Endodermal cell (in vitro differentiated cells): Measurements from ENCODE around the gene KCNE2. TPM values are rescaled to one million over a fixed set of nuclear protein-coding genes. Genes with fewer than 3 reads are reported as not detected.
"Not testable (repeated sequence)": the region's sequence is repeated elsewhere in the genome, so short reads cannot be mapped to it uniquely, and the experiment has no call there.

ENCODE experiments used
- DNase-seq: peaks from one replicate; pipeline ENCODE4 v3.0.0-alpha.2; 2017
- H3K27ac ChIP-seq: 2 replicates; pipeline ENCODE4 v1.5.1; 2013; ENCODE audit warnings: mild to moderate bottlenecking, low read depth, low read length, moderate library complexity
- H3K27me3 ChIP-seq: 2 replicates; pipeline ENCODE4 v1.6.1; 2013; ENCODE audit warnings: mild to moderate bottlenecking, low read length, moderate library complexity; ENCODE audit not compliant: insufficient read depth, control insufficient read depth, poor library complexity, severe bottlenecking
- H3K36me3 ChIP-seq: 2 replicates; pipeline ENCODE4 v1.7.0; 2013; ENCODE audit warnings: mild to moderate bottlenecking, low read length, moderate library complexity; ENCODE audit not compliant: control insufficient read depth, insufficient read depth
- H3K4me1 ChIP-seq: one replicate; pipeline ENCODE4 v1.7.0; 2013; ENCODE audit warnings: low read length; ENCODE audit not compliant: control insufficient read depth, insufficient read depth
- H3K4me3 ChIP-seq: 2 replicates; pipeline ENCODE4 v1.5.1; 2013; ENCODE audit warnings: mild to moderate bottlenecking, low read length, moderate library complexity
- H3K9ac ChIP-seq: 2 replicates; pipeline ENCODE4 v1.6.1; 2013; ENCODE audit warnings: mild to moderate bottlenecking, low read length, moderate library complexity; ENCODE audit not compliant: poor library complexity, severe bottlenecking; ENCODE audit errors: extremely low read depth
- H3K9me3 ChIP-seq: 2 replicates; pipeline ENCODE4 v1.6.1; 2013; ENCODE audit warnings: mild to moderate bottlenecking, low read length, moderate library complexity; ENCODE audit not compliant: control insufficient read depth
- H3K27ac Mint-ChIP-seq: 2 replicates; pipeline ENCODE4 v1.8.0; 2020; ENCODE audit warnings: mixed read lengths
- H3K27me3 Mint-ChIP-seq: 2 replicates; pipeline ENCODE4 v1.8.0; 2021; ENCODE audit warnings: mild to moderate bottlenecking, mixed read lengths; ENCODE audit not compliant: insufficient read depth
- H3K36me3 Mint-ChIP-seq: 2 replicates; pipeline ENCODE4 v1.8.0; 2020; ENCODE audit warnings: low read depth, mixed read lengths
- H3K4me1 Mint-ChIP-seq: 2 replicates; pipeline ENCODE4 v1.8.0; 2020; ENCODE audit warnings: mixed read lengths
- H3K4me3 Mint-ChIP-seq: 2 replicates; pipeline ENCODE4 v1.8.0; 2020; ENCODE audit warnings: mild to moderate bottlenecking, moderate library complexity, mixed read lengths
- H3K9me3 Mint-ChIP-seq: 2 replicates; pipeline ENCODE4 v1.8.0; 2020; ENCODE audit warnings: mild to moderate bottlenecking, mixed read lengths
- WGBS, 2 experiments: methylation state at CpG; one replicate each; pipeline versions ENCODE4 v1.1.5 to v1.1.7; 2013; ENCODE audit warnings: missing lambda C conversion rate in 2 of 2, mixed read lengths in 1 of 2; ENCODE audit not compliant: insufficient coverage in 1 of 2, insufficient read length in 1 of 2; 5-methylcytosine and 5-hydroxymethylcytosine counted together
- total RNA-seq, 2 donors: library from RNA; stranded (reverse); fragmentation: NEBNext Ultra II Directional in 1 of 2; extraction: Animal tissue kit (Norgen Biotek cat#: 25700) in 1 of 2; gene quantifications; 2 replicates in 1 of 2; 3 replicates in 1 of 2; pipeline ENCODE4 v1.2.1, GENCODE V29; 2021

The KCNE2 gene
- total RNA-seq, 2 donors from 2014 or later: 0.59 to 3.8 TPM

DNA sequence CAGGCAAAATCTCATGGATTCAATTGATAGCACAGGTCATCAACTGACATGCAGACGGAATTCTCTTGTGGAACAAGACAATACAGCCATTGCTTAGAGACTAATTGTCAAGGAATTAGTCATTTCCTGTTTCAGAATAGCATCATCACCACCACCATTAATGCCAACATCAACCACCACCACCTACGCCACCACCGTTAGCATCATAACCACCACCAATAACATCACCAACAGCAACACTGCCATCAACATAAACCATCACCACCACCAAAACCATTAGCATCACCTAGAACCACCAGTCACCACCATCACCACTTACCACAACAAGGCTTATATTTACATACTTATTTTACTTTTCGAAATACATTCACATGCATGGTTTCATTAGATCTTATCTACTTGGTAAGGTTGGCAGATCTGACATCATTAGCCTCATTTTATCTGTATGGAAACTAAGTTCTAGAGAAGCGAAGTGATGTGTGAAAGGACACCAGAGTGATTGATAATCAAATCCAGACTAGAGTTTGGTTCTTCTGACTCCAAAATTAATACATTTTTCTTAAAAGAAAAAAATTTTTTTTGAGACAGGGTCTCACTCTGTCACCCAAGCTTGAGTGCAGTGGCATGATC lies 53.8 kb downstream of the KCNE2 start:
- not testable (repeated sequence) for H3K4me1 Mint-ChIP-seq, H3K4me1 ChIP-seq, H3K36me3 ChIP-seq, H3K9me3 ChIP-seq, DNase-seq, H3K27me3 Mint-ChIP-seq, H3K4me3 Mint-ChIP-seq, H3K27ac ChIP-seq, H3K4me3 ChIP-seq, H3K27ac Mint-ChIP-seq, H3K9me3 Mint-ChIP-seq, H3K36me3 Mint-ChIP-seq, H3K9ac ChIP-seq, H3K27me3 ChIP-seq
- WGBS, 2 experiments: no CpG with 5 or more reads among the region's 5 CpGs

Other genes starting within 250 kb of the KCNE2 start
- gene SMIM11, start 11.5 kb downstream of the KCNE2 start, total RNA-seq: 10 to 100 TPM in 1 of 2 donors, 1 to 10 TPM in 1; 2.4 to 10.5 TPM
- not detected for gene SMIM34, start 59.9 kb downstream of the KCNE2 start, total RNA-seq
- under 1 TPM in 1 of 2 donors, not detected in 1; 0.24 TPM for gene KCNE1, start 148.2 kb downstream of the KCNE2 start, total RNA-seq